Naive thymus-derived CD8-positive, alpha-beta T cell (primary cell): ENCODE results near the gene PRTN3. TPM values are rescaled to one million over a fixed set of nuclear protein-coding genes. Genes with fewer than 3 reads are reported as not detected.
A peak's percentile ranks its signal among the peaks of the same experiment; 100 is the strongest.

Experiments used
- ATAC-seq, 2 donors: fragments of 150-1000 bp; cut with Tn5 transposase in 1 of 2; sonication (Bioruptor Pico), chemical (Tn5 transposase) in 1 of 2; 1 replicate in 1 of 2; 2 replicates in 1 of 2; pipeline ENCODE4 v1.10.0; 2021; ENCODE audit warnings: mild to moderate bottlenecking in 2 of 2, moderate library complexity in 2 of 2
- POLR2A ChIA-PET: fragments of 350-600 bp; sonication (Branson Sonifier 250); formaldehyde crosslinking; loops from one replicate; lab custom pipeline; 2021; ENCODE audit warnings: antibody characterized with exemption; lab: Charles Lee
- DNase-seq, 10 donors: peaks; one replicate each; pipeline versions ENCODE4 v3.0.0 to v3.0.0-alpha.2; 2020 to 2022
- H3K27ac Mint-ChIP-seq, 10 donors: one replicate each; pipeline ENCODE4 v1.8.0; 2020 to 2022; ENCODE audit warnings: mild to moderate bottlenecking in 10 of 10, mixed read lengths in 10 of 10, moderate library complexity in 4 of 10, inconsistent platforms in 1 of 10
- H3K27me3 Mint-ChIP-seq, 5 donors: one replicate each; pipeline ENCODE4 v1.8.0; 2021 to 2022; ENCODE audit warnings: mixed read lengths in 5 of 5
- H3K36me3 Mint-ChIP-seq, 3 donors: one replicate each; pipeline ENCODE4 v1.8.0; 2020 to 2022; ENCODE audit warnings: mixed read lengths in 3 of 3, mild to moderate bottlenecking in 2 of 3, inconsistent platforms in 1 of 3
- H3K4me1 Mint-ChIP-seq, 4 donors: one replicate each; pipeline ENCODE4 v1.8.0; 2021 to 2022; ENCODE audit warnings: mixed read lengths in 4 of 4
- H3K4me3 Mint-ChIP-seq, 10 donors: one replicate each; pipeline ENCODE4 v1.8.0; 2020 to 2022; ENCODE audit warnings: mild to moderate bottlenecking in 10 of 10, mixed read lengths in 10 of 10, moderate library complexity in 6 of 10, inconsistent platforms in 1 of 10
- H3K9me3 Mint-ChIP-seq, 9 donors: one replicate each; pipeline ENCODE4 v1.8.0; 2020 to 2022; ENCODE audit warnings: mixed read lengths in 9 of 9, mild to moderate bottlenecking in 3 of 9, inconsistent platforms in 1 of 9, moderate library complexity in 1 of 9
- polyA plus RNA-seq, 3 donors: library from polyadenylated mRNA; unstranded; fragments of 300-500 nt; fragmentation: Illumina TruSeq; gene quantifications; one replicate each; pipeline ENCODE4 v1.2.3, GENCODE V29; 2021
- total RNA-seq, 8 experiments: library from RNA in 2 of 8; stranded (reverse) in 2 of 8; gene quantifications; one replicate each; pipeline ENCODE4 v1.2.3 and lab custom pipeline; 2021 to 2026

PRTN3 gene
- total and polyA plus RNA-seq, 5 experiments from 2014 or later, result not detected

DNA sequence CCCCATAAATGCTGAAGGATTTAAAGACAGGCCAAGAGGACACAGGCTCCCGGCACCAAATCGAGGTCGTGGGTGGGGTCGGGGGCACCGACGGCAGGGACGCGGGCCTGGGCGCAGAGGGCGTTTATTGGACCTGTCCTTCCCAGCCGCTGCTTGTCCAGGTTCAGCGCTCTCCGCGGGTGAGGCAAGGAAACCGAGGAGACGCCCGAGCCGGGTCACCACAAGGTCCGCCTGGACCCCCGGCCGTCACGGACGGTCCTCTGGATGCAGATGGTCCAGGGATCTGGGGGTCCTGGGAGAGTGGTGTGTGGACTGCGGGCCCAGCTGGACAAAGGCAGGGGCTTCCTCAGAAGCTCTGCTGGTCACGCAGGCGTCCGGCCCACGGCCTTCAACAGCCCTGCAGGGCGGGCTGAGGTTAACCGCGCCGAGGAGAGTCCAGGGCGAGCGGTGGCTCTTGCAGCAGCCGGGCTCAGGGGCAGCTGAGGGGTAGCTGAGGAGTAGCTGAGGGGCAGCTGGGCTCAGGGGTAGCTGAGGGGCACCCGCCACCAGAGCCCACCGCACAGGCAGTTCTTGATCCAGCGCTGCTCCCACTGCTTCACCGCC lies 27.2 kb downstream of the PRTN3 start:
- peak overlapping the region in 1 of 10 donors; percentile 43 for H3K27ac Mint-ChIP-seq
- H3K27me3 Mint-ChIP-seq, result peaks cover 0 to 2% (median 0%) of the 10 kb centered on the region in 5 donors
- no peak for DNase-seq
- POLR2A ChIA-PET, result interaction anchor here (0.8 to 13.5 kb wide), 3 partner anchors 28 to 49 kb away, joined by 3 to 165 read pairs (median 3); partner anchors contain the start of genes KISS1R and R3HDM4
- H3K4me3 Mint-ChIP-seq, result no peak overlapping the region
- H3K9me3 Mint-ChIP-seq, result no peaks in the 10 kb centered on the region
- peaks cover 0 to 28% (median 4%) of the 10 kb centered on the region in 3 donors for H3K36me3 Mint-ChIP-seq
- ATAC-seq, result no peak
- H3K4me1 Mint-ChIP-seq, result peaks cover 11 to 34% (median 21%) of the 10 kb centered on the region in 4 donors

DNA sequence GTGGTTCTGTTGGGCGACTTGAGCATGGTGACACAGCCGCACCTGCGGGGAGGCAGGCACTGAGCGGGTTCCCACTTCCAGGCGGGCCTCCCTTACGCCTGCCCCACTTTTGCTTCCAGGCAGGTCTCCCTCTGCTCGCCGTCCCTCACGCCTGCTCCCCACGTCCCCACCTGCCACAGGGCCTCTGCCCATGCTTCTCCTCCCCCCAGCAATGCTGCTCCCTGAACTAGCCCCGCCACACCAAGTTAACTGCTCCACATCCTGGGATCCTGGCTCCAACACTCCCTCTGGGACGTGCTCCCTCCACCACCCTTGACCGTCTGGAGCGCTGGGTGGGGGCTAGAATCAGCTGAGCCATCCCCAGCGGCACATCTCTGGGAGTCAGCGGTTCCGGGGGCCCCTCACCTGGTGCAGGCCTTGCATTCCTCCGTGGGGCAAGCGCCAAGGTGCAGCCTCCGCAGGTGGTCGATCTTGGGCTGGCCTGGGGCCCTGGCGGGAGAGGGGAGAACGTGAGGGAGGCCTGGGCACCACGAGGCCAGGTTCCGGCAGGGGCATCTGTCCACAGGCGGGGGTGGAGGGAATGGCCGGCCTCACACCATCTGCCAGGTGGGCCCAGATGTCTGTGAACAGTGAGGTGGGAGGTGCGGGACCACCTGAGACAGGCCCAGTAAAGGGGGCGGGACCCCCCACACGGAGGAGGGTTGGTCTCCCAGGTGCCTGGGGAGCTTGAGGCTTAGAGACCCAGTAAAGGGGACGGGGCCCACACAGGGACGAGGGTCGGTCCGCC lies 27.9 kb downstream of the PRTN3 start:
- no peak for ATAC-seq
- H3K4me1 Mint-ChIP-seq, result peaks cover 9 to 28% (median 15%) of the 10 kb centered on the region in 4 donors
- no peak for DNase-seq
- peaks cover 0 to 2% (median 0%) of the 10 kb centered on the region in 5 donors for H3K27me3 Mint-ChIP-seq
- H3K9me3 Mint-ChIP-seq, result no peaks in the 10 kb centered on the region
- H3K4me3 Mint-ChIP-seq, result no peak overlapping the region
- POLR2A ChIA-PET, result interaction anchor here (13.5 kb wide), 1 partner anchor 49 kb away, joined by 165 read pairs; the partner anchor contains the start of genes KISS1R and R3HDM4
- H3K36me3 Mint-ChIP-seq, result peaks cover 0 to 28% (median 4%) of the 10 kb centered on the region in 3 donors
- H3K27ac Mint-ChIP-seq, result peak overlapping the region in 2 of 10 donors; percentile 11 to 67

DNA sequence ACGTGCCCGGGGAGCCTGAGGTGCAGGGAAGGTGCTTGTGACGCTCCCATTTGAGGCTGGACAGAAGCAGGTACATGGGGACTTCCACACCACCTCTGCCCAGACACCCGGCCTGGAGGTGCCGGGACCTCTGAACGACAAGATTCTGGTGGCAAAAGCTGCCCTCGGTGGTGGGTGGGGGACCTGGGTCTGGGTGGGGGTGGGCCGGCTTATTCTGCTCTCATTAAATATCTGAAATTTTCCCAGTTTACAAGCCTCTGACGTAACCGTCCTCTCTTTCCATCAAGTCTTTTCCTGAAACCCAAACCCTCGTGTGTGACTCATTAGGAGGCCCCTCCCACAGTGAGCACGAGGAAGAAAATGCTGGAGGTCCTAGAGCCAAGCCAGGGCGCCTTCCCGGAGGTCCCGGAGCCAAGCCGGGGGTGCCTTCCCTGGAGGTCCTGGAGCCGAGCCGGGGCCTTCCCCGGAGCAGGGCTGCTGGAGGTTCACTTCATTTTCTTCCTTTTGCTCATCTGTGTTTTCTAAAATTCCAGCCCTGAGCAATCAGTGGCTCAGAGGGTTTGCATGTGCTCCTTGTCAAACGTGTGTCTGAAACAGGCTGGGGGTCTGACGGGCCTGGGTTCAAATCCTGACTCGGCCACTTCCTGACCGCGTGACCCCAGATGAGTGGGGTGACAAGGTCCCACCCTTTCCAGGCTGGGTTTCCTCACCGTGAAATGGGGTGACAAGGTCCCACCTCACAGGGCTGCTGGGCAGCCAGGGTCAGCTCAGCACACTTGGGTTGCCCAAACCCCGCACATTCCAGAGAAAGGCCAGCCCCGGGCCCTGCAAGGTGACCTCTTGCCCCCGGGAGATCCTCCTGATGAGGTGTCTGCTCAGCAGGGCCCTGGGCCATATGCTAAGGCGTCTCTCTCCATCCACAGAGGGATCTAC lies 28.7 kb downstream of the PRTN3 start:
- peaks cover 9 to 23% (median 12%) of the 10 kb centered on the region in 4 donors for H3K4me1 Mint-ChIP-seq
- ATAC-seq (no peak), DNase-seq (no peak)
- peaks cover 0 to 28% (median 4%) of the 10 kb centered on the region in 3 donors for H3K36me3 Mint-ChIP-seq
- peak overlapping the region in 1 of 10 donors; percentile 39 for H3K4me3 Mint-ChIP-seq
- no peaks in the 10 kb centered on the region for H3K9me3 Mint-ChIP-seq
- peaks cover 0 to 2% (median 0%) of the 10 kb centered on the region in 5 donors for H3K27me3 Mint-ChIP-seq
- H3K27ac Mint-ChIP-seq, result peak overlapping the region in 5 of 10 donors; percentile 35 to 91 (median 63)
- POLR2A ChIA-PET, result interaction anchor here (0.7 to 13.5 kb wide), 3 partner anchors 19 to 48 kb away, joined by 3 to 165 read pairs (median 4); partner anchors contain the start of genes KISS1R and R3HDM4

DNA sequence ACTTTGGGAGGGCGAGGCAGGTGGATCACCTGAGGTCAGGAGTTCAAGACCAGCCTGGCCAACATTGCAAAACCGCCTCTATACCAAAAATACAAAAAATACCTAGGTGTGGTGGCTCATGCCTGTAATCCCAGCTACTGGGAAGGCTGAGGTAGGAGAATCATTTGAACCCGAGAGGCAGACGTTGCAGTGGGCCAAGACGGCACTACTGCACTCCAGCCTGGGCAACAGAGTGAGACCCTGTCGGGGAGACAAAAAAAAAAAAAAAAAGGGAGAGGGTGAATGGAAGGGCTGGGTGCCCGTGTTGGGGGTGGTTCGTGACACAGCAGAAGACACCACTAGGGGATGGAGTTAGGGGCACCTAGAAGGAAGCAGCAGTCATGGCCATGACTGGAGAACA lies 29.5 kb downstream of the PRTN3 start:
- Mint-ChIP-seq H3K9me3 (no peaks in the 10 kb centered on the region), H3K27me3 (peaks cover 0 to 2% (median 0%) of the 10 kb centered on the region in 5 donors), H3K27ac (peak overlapping the region in 7 of 10 donors; percentile 35 to 91 (median 63)), H3K4me3 (peak overlapping the region in 2 of 10 donors; percentile 22 to 28), H3K36me3 (peaks cover 0 to 28% (median 4%) of the 10 kb centered on the region in 3 donors), H3K4me1 (peaks cover 9 to 20% (median 11%) of the 10 kb centered on the region in 4 donors)
- ATAC-seq (no peak), DNase-seq (no peak)
- POLR2A ChIA-PET, result interaction anchor here (0.7 to 1.4 kb wide), 2 partner anchors 18 to 27 kb away, joined by 3 to 4 read pairs; no protein-coding TSS in a partner anchor

DNA sequence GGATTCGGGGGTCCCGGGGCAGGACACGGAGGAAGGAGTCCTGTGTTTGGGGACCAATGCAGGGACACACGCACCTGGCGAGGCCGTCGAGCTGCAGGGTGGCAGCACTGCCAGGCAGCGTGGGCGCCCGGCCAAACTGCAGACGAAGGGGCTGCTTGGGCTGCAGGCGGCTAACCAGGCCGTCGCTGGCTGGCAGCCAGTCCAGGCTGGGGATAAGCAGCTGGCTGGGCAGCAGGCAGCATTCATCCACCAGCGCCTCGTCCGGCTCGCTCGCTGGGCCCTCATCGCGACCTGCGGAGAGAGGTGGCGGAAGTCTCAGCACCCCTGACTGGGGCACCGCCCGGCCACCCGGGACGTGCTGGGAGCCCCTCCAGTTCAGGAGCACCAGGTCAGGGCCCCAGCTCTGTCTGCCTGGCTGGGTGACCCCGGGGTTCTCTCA lies 30.2 kb downstream of the PRTN3 start:
- DNase-seq (no peak), ATAC-seq (no peak)
- Mint-ChIP-seq H3K9me3 (no peaks in the 10 kb centered on the region), H3K4me1 (peaks cover 9 to 18% (median 11%) of the 10 kb centered on the region in 4 donors), H3K4me3 (no peak overlapping the region), H3K27me3 (peaks cover 0 to 2% (median 0%) of the 10 kb centered on the region in 5 donors), H3K27ac (peak overlapping the region in 4 of 10 donors; percentile 49 to 92 (median 61)), H3K36me3 (peaks cover 0 to 28% (median 4%) of the 10 kb centered on the region in 3 donors)
- POLR2A ChIA-PET, result interaction anchor here (0.9 to 2.2 kb wide), 3 partner anchors 22 to 62 kb away, joined by 4 to 20 read pairs (median 11); partner anchors contain the start of genes MED16 and RNU6-9

DNA sequence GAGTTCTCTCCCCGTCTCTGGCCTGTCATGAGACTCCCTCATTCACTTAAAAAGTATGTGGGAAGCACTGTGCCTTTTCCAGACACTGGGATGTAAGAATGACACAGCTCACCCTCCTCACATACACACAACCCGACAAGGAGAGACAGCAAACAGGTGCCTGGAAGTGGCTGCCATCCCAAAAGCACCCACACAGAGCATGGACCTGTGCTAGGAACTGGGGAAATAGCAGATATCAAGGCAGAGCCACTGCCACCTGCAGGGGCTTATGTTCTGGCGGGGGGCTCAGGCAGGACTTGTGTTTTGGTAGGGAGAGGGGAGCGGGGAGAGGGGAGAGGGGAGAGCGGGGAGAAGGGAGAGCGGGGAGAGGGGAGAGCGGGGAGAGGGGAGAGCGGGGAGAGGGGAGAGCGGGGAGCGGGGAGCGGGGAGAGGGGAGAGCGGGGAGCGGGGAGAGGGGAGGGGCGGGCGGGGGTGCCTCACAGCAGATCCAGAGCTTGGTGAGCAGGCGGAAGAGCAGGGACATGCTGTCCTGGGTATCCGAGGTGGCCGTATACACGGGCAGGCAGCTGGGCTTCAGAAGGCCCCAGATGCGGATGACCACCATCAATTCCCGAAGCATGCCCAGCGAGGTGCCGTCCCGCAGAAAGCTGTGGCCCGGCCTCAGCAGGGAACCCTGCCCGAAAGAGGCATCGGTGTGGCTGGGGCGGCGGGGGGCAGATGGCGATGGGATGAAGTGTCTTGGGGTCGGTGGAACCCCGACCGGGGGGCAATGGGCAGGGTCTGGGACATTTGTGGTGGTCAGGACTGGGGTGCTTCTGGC lies 30.9 kb downstream of the PRTN3 start:
- Mint-ChIP-seq H3K4me1 (peaks cover 9 to 18% (median 11%) of the 10 kb centered on the region in 4 donors), H3K27ac (peak overlapping the region; percentile 59 to 96 (median 94)), H3K27me3 (peaks cover 0 to 2% (median 0%) of the 10 kb centered on the region in 5 donors), H3K36me3 (peaks cover 0 to 30% (median 4%) of the 10 kb centered on the region in 3 donors), H3K9me3 (no peaks in the 10 kb centered on the region), H3K4me3 (peak overlapping the region in 9 of 10 donors; percentile 60 to 85 (median 82))
- POLR2A ChIA-PET, result interaction anchor here (0.9 to 2.6 kb wide), 11 partner anchors 9 to 196 kb away, joined by 3 to 23 read pairs (median 7); partner anchors contain the start of genes ARHGAP45, MED16, R3HDM4 and RNU6-9
- peak in 1 of 2 donors; percentile 7 for ATAC-seq
- DNase-seq, result peak in 4 of 10 donors; percentile 18 to 55 (median 36)

DNA sequence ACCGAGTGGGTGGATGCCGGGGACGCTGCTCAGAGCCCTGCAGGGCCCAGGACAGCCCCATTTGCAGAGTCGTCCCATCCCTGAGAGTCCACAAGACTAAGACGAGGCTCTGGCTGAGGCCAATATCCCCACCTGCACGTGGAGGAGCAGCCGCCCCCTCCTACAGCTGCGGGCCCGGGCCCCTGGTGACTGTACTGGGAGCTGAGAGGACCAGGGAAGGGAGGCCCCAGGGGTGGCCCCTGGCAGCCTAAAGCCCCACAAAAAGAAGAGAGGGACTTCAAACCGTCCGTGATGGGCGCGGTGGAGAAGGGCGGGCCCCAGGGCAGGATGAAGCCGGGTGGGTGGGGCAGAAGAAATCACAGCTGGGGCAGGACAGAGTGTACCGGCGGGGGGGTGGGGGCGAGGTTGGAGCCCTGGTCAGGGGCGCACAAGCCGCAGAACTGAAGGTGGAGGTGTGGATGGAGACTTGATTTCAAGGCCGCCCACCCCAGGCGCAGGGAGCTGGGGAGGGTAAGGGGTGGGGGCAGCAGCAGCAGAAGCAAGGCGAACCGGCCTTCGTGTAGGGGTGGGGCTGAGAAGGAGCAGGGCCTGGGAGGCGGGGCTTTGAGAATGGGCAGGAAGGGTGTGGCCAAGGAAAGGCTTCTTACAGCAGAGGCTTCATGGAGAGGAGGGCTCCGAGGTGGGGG lies 31.6 kb downstream of the PRTN3 start:
- Mint-ChIP-seq H3K27me3 (peaks cover 0 to 2% (median 0%) of the 10 kb centered on the region in 5 donors), H3K9me3 (no peaks in the 10 kb centered on the region), H3K36me3 (peaks cover 0 to 27% (median 4%) of the 10 kb centered on the region in 3 donors), H3K4me3 (peak overlapping the region; percentile 70 to 85 (median 82)), H3K4me1 (peaks cover 7 to 17% (median 11%) of the 10 kb centered on the region in 4 donors), H3K27ac (peak overlapping the region; percentile 59 to 96 (median 94))
- DNase-seq, result peak; percentile 65 to 92 (median 82)
- ATAC-seq, result peak; percentile 81 to 84
- POLR2A ChIA-PET, result interaction anchor here (0.6 to 2.6 kb wide), 14 partner anchors 8 to 195 kb away, joined by 3 to 23 read pairs (median 6); partner anchors contain the start of genes ARHGAP45, MED16, R3HDM4 and RNU6-9

DNA sequence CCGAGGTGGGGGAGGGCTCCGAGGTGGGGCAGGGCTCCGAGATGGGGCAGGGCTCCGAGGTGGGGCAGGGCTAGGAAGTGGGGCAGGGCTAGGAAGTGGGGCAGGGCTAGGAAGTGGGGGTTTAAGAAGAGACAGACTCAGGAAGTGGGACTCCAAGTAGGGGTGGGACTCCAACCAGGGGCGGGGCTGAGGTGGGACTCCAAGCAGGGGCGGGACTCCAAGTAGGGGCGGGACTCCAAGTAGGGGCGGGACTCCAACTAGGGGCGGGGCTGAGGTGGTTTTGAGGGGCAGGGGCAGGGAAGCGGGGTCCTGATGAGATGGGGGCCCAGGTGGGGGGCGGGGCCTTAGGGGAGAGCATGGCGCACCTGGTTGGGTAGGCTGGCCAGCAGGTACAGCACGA lies 32.3 kb downstream of the PRTN3 start:
- POLR2A ChIA-PET, result interaction anchor here (0.6 to 3.3 kb wide), 17 partner anchors 9 to 321 kb away, joined by 3 to 23 read pairs (median 6); partner anchors contain the start of genes ARHGAP45, MED16, R3HDM4 and RNU6-9
- H3K4me3 Mint-ChIP-seq, result peak overlapping the region in 6 of 10 donors; percentile 37 to 82 (median 68)
- peaks cover 6 to 15% (median 11%) of the 10 kb centered on the region in 4 donors for H3K4me1 Mint-ChIP-seq

DNA sequence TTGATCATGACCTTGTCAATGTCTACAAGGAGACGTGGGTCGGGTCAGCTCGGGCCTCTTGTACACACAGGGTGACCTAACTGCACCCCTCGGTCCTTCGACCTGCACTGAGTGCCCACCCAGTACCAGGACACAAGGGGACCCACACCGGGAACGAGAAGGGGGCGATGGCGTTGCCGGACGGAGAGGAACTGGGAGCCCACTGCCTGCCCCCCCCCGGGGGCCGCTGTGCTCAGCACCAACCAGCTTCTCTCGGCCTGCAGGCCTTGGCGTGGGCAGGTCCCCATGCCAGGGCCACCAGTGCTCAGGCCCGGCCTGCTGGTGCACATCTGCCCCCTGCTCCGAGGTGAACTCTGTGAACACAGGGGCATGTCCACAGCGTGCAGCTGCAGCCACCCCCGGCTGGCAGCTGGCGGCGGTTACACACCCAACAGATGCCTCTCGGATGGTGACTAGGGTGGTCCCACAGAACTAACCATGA lies 32.8 kb downstream of the PRTN3 start:
- peaks cover 0 to 21% (median 4%) of the 10 kb centered on the region in 3 donors for H3K36me3 Mint-ChIP-seq
- peak overlapping the region in 1 of 10 donors; percentile 11 for H3K27ac Mint-ChIP-seq
- ATAC-seq, result no peak
- no peaks in the 10 kb centered on the region for H3K9me3 Mint-ChIP-seq
- no peak overlapping the region for H3K4me3 Mint-ChIP-seq
- H3K4me1 Mint-ChIP-seq, result peaks cover 6 to 15% (median 11%) of the 10 kb centered on the region in 4 donors
- POLR2A ChIA-PET, result interaction anchor here (0.6 to 3.3 kb wide), 8 partner anchors 9 to 321 kb away, joined by 3 to 19 read pairs (median 4); partner anchors contain the start of genes MED16 and RNU6-9
- no peak for DNase-seq
- peaks cover 0 to 2% (median 0%) of the 10 kb centered on the region in 5 donors for H3K27me3 Mint-ChIP-seq

More for the DNA sequence above, 32.3 kb downstream of the PRTN3 start:
- ATAC-seq, result peak; percentile 73 to 86
- Mint-ChIP-seq H3K36me3 (peaks cover 0 to 23% (median 4%) of the 10 kb centered on the region in 3 donors), H3K27ac (peak overlapping the region in 7 of 10 donors; percentile 11 to 84 (median 59)), H3K9me3 (no peaks in the 10 kb centered on the region), H3K27me3 (peaks cover 0 to 2% (median 0%) of the 10 kb centered on the region in 5 donors)
- DNase-seq, result peak; percentile 49 to 93 (median 74)
